HG03060 (cell line): ENCODE measurements around the gene SEC24A.
A peak's percentile ranks its signal among the peaks of the same experiment; 100 is the strongest.
"Not testable (repeated sequence)": the region's sequence is repeated elsewhere in the genome, so short reads cannot be mapped to it uniquely, and the experiment has no call there.

Experiments
- ATAC-seq: cut with Tn5 transposase; IDR thresholded peaks from one replicate; pipeline ENCODE4 v1.9.1; 2021; ENCODE audit warnings: low read depth, moderate number of reproducible peaks; ENCODE audit not compliant: unreplicated experiment

SEC24A gene

GRCh38 chr5:134648425-134649162 is at the start of gene SEC24A:
TSS of gene SEC24A (plus strand) at chr5:134648785. CDS start at chr5:134649077, 292 bp downstream.
- ATAC-seq, result peak; percentile 66

GRCh38 chr5:134599820-134600219 is 48.8 kb upstream of the SEC24A start:
- ATAC-seq, result not testable (repeated sequence)

GRCh38 chr5:134600600-134600999 is 48.0 kb upstream of the SEC24A start:
- no peak for ATAC-seq

- ATAC-seq, result no peak
Measured at GRCh38 chr5:134603059-134603458, 45.5 kb upstream of the SEC24A start.

- ATAC-seq, result no peak
Measured at GRCh38 chr5:134604908-134605307, 43.7 kb upstream of the SEC24A start.

GRCh38 chr5:134606726-134607125 is 41.9 kb upstream of the SEC24A start:
- no peak for ATAC-seq

GRCh38 chr5:134608555-134608954 is 40.0 kb upstream of the SEC24A start:
- no peak for ATAC-seq

- no peak for ATAC-seq
Measured at GRCh38 chr5:134609232-134609851, 39.2 kb upstream of the SEC24A start.

GRCh38 chr5:134610725-134611124 is 37.9 kb upstream of the SEC24A start:
- no peak for ATAC-seq

GRCh38 chr5:134611515-134611914 is 37.1 kb upstream of the SEC24A start:
- no peak for ATAC-seq

- ATAC-seq, result no peak
Measured at GRCh38 chr5:134614450-134615085, 34.0 kb upstream of the SEC24A start.

- no peak for ATAC-seq
Measured at GRCh38 chr5:134620634-134621033, 28.0 kb upstream of the SEC24A start.

GRCh38 chr5:134625559-134625958 is 23.0 kb upstream of the SEC24A start:
- no peak for ATAC-seq

GRCh38 chr5:134626369-134627014 is 22.1 kb upstream of the SEC24A start:
- no peak for ATAC-seq

- no peak for ATAC-seq
Measured at GRCh38 chr5:134634227-134634626, 14.4 kb upstream of the SEC24A start.

- ATAC-seq, result not testable (repeated sequence)
Measured at GRCh38 chr5:134635366-134635765, 13.2 kb upstream of the SEC24A start.

- no peak for ATAC-seq
Measured at GRCh38 chr5:134637116-134637721, 11.4 kb upstream of the SEC24A start.

- no peak for ATAC-seq
Measured at GRCh38 chr5:134638760-134639201, 9.8 kb upstream of the SEC24A start.

- ATAC-seq, result no peak
Measured at GRCh38 chr5:134642931-134643530, 5.6 kb upstream of the SEC24A start.

- peak; percentile 32 for ATAC-seq
Measured at GRCh38 chr5:134647750-134648424, 698 bp upstream of the SEC24A start.
